GM12878 (cell line): ENCODE data around the gene CPLX4. TPM values are rescaled to one million over a fixed set of nuclear protein-coding genes. Genes with fewer than 3 reads are reported as not detected.

Experiments used
- ATAC-seq: fragments of 200-7000 bp; cut with Tn5 transposase; 3 replicates; pipeline ENCODE4 v1.9.1; 2020; ENCODE audit warnings: mild to moderate bottlenecking, moderate library complexity
- BruUV-seq: library from RNA; stranded (reverse); fragments of 400-500 nt; replicated peaks from 2 replicates; lab custom pipeline; 2021; lab: Mats Ljungman, UMichigan
- CTCF ChIA-PET: fragments of 300-600 bp; sonication (Branson Sonifier 250); formaldehyde crosslinking; extraction: SDS; loops from one replicate; lab custom pipeline; 2021; ENCODE audit warnings: inconsistent platforms; lab: Yijun Ruan, JAX
- POLR2A ChIA-PET: fragments of 350-600 bp; formaldehyde crosslinking; extraction: SDS; loops from one replicate; lab custom pipeline; 2021; ENCODE audit warnings: inconsistent platforms; lab: Charles Lee
- RAD21 ChIA-PET: fragments of 300-600 bp; sonication (Branson Sonifier 250); formaldehyde crosslinking; loops from one replicate; lab custom pipeline; 2023; ENCODE audit warnings: antibody characterized with exemption; ENCODE audit not compliant: unreplicated experiment; lab: Charles Lee
- SMC1A ChIA-PET: fragments of 300-600 bp; sonication (Branson Sonifier 250); formaldehyde crosslinking; loops from one replicate; lab custom pipeline; 2023; ENCODE audit not compliant: unreplicated experiment, uncharacterized antibody; lab: Charles Lee
- DNase-seq: peaks from one replicate; pipeline ENCODE4 v3.0.0-alpha.2; 2011; ENCODE audit warnings: low read depth, low spot score
- FAIRE-seq: peaks from 3 replicates; lab custom pipeline; 2011; peaks lifted over from hg19 to GRCh38; lab: Jason Lieb, UNC
- H2AFZ ChIP-seq: 2 replicates; pipeline ENCODE4 v1.6.0; 2011; ENCODE audit warnings: low read depth, low read length, control low read depth; ENCODE audit not compliant: control insufficient read depth
- H3K27ac ChIP-seq: 2 replicates; pipeline ENCODE4 v1.5.1; 2011; ENCODE audit warnings: control low read depth; ENCODE audit not compliant: control insufficient read depth, insufficient read depth
- H3K27me3 ChIP-seq, 2 experiments: replicated peaks in 1 of 2; 2 replicates each; pipeline versions ENCODE4 v1.6.0 to v1.6.1; 2011; ENCODE audit warnings: low read length in 1 of 2; ENCODE audit not compliant: control insufficient read depth in 2 of 2, insufficient read depth in 2 of 2
- H3K36me3 ChIP-seq, 2 experiments: 2 replicates each; pipeline ENCODE4 v1.5.1; 2011; ENCODE audit warnings: low read length in 1 of 2; ENCODE audit not compliant: control insufficient read depth in 2 of 2, insufficient read depth in 2 of 2
- H3K4me1 ChIP-seq: 2 replicates; pipeline ENCODE4 v1.6.1; 2011; ENCODE audit warnings: mild to moderate bottlenecking, low read length, moderate library complexity, mixed read lengths; ENCODE audit not compliant: control insufficient read depth, insufficient read depth
- H3K4me2 ChIP-seq: 2 replicates; pipeline ENCODE4 v1.6.0; 2011; ENCODE audit warnings: control low read depth; ENCODE audit not compliant: control insufficient read depth, insufficient read depth
- H3K4me3 ChIP-seq: fragments of 200-600 bp; sonication (generic); 2 replicates; pipeline ENCODE4 v1.5.1; 2016
- H3K79me2 ChIP-seq: 2 replicates; pipeline ENCODE4 v1.6.0; 2011; ENCODE audit warnings: low read length; ENCODE audit not compliant: control insufficient read depth, insufficient read depth
- H3K9ac ChIP-seq: 2 replicates; pipeline ENCODE4 v1.8.0; 2011; ENCODE audit warnings: low read length, control low read depth, mixed read lengths; ENCODE audit not compliant: control insufficient read depth, insufficient read depth
- H3K9me3 ChIP-seq: replicated peaks from 3 replicates; pipeline ENCODE4 v1.5.1; 2011; ENCODE audit warnings: mild to moderate bottlenecking, low read length; ENCODE audit not compliant: control insufficient read depth, insufficient read depth
- H4K20me1 ChIP-seq: 2 replicates; pipeline ENCODE4 v1.6.0; 2011; ENCODE audit not compliant: control insufficient read depth, insufficient read depth
- BCLAF1 ChIP-seq: fragments of 450-650 bp; IDR thresholded peaks from 2 replicates; pipeline ENCODE4 v1.6.1; 2017; ENCODE audit warnings: antibody characterized with exemption, mild to moderate bottlenecking, moderate library complexity
- EZH2 ChIP-seq: IDR thresholded peaks from 2 replicates; pipeline ENCODE4 v1.6.1; 2012; ENCODE audit warnings: low read depth, mild to moderate bottlenecking, control low read depth, inconsistent platforms, low read length, borderline replicate concordance; ENCODE audit not compliant: control insufficient read depth
- FOXK2 ChIP-seq: fragments of 450-650 bp; IDR thresholded peaks from 2 replicates; pipeline ENCODE4 v1.6.1; 2017; ENCODE audit warnings: mild to moderate bottlenecking, moderate library complexity
- JUND ChIP-seq: IDR thresholded peaks from 2 replicates; pipeline ENCODE4 v1.6.1; 2012; ENCODE audit warnings: low read depth, mild to moderate bottlenecking, low read length, improper control_type of control experiment, moderate library complexity
- MEF2A ChIP-seq: IDR thresholded peaks from 2 replicates; pipeline ENCODE4 v1.6.1; 2011; ENCODE audit warnings: low read depth, mild to moderate bottlenecking, low read length, moderate library complexity; ENCODE audit not compliant: insufficient read depth
- NFXL1 ChIP-seq: fragments of 450-650 bp; IDR thresholded peaks from 2 replicates; pipeline ENCODE4 v1.6.1; 2017; ENCODE audit warnings: antibody characterized with exemption, mild to moderate bottlenecking, borderline replicate concordance
- NR2F1 ChIP-seq: fragments of 450-650 bp; conservative IDR thresholded peaks from 2 replicates; pipeline ENCODE4 v1.6.1; 2017; ENCODE audit warnings: mild to moderate bottlenecking
- NRF1 ChIP-seq: conservative IDR thresholded peaks from 2 replicates; pipeline ENCODE4 v1.6.1; 2011; ENCODE audit warnings: mild to moderate bottlenecking, low read depth, low read length, improper control_type of control experiment
- POLR2A ChIP-seq: IDR thresholded peaks from 2 replicates; pipeline ENCODE4 v1.6.1; 2011; ENCODE audit warnings: low read depth, mild to moderate bottlenecking, low read length
- POLR2AphosphoS2 ChIP-seq: IDR thresholded peaks from 2 replicates; pipeline ENCODE4 v1.6.1; 2011; ENCODE audit warnings: low read depth, mild to moderate bottlenecking, low read length, improper control_type of control experiment, moderate library complexity
- RAD21 ChIP-seq: IDR thresholded peaks from 2 replicates; pipeline ENCODE4 v1.6.1; 2011; ENCODE audit warnings: mild to moderate bottlenecking, low read depth, low read length, moderate library complexity; ENCODE audit not compliant: insufficient read depth
- SUZ12 ChIP-seq: fragments of 200-600 bp; sonication (generic); IDR thresholded peaks from one replicate; pipeline ENCODE4 v1.6.1; 2018; ENCODE audit warnings: antibody characterized with exemption, mild to moderate bottlenecking; ENCODE audit not compliant: unreplicated experiment
- TCF12 ChIP-seq: IDR thresholded peaks from 2 replicates; pipeline ENCODE4 v1.6.1; 2011; ENCODE audit warnings: low read depth, mild to moderate bottlenecking, low read length
- ZNF384 ChIP-seq: IDR thresholded peaks from 2 replicates; pipeline ENCODE4 v1.6.1; 2012; ENCODE audit warnings: low read depth, mild to moderate bottlenecking, low read length, improper control_type of control experiment, borderline replicate concordance
- ZNF622 ChIP-seq: fragments of 450-650 bp; IDR thresholded peaks from 2 replicates; pipeline ENCODE4 v1.6.1; 2017; ENCODE audit warnings: mild to moderate bottlenecking, inconsistent platforms
- WGBS: methylation state at CpG from one replicate; pipeline ENCODE4 v1.1.6; 2016; ENCODE audit warnings: low lambda C conversion rate; ENCODE audit not compliant: insufficient replicate concordance, insufficient coverage; ENCODE audit errors: missing lambda C conversion rate; 5-methylcytosine and 5-hydroxymethylcytosine counted together
- in situ Hi-C: fragments of 300-500 bp; cut with MboI; formaldehyde crosslinking; loops from 9 replicates; pipeline ENCODE4 v1.14.3; 2018; ENCODE audit warnings: mixed read lengths
- intact Hi-C: fragments of 100-400 bp; cut with micrococcal nuclease; formaldehyde crosslinking; loops from one replicate; pipeline ENCODE4 v1.14.2; 2022; ENCODE audit not compliant: unreplicated experiment
- polyA plus RNA-seq, 11 experiments: library from polyadenylated mRNA; depleted of rRNA in 4 of 11; unstranded in 6 of 11; stranded (reverse) in 5 of 11; fragments of >200 nt; fragmentation: Nextera tagmentation in 4 of 11; fragmentation: Illumina TruSeq in 1 of 11; extraction: Ambion mirVana in 4 of 11; extraction: Trizol in 1 of 11; gene quantifications; 1 replicate in 1 of 11; 2 replicates in 10 of 11; pipeline versions ENCODE4 v1.2.1 to v1.2.3, GENCODE V29; 2011 to 2016; ENCODE audit warnings: inconsistent platforms in 2 of 11, missing spikeins in 2 of 11, low read depth in 1 of 11
- total RNA-seq, 4 experiments: library from RNA; depleted of rRNA in 3 of 4; stranded (reverse); fragments of >200 nt in 3 of 4; fragmentation: Illumina TruSeq in 1 of 4; extraction: Trizol in 1 of 4; gene quantifications; 2 replicates each; pipeline versions ENCODE4 v1.2.1 to v1.2.3, GENCODE V29; 2013 to 2021
- TF ChIP-seq, protein P1 (sequence below): fragments of 450-650 bp; IDR thresholded peaks from 2 replicates; pipeline ENCODE4 v1.6.1; 2016; ENCODE audit warnings: mild to moderate bottlenecking
- TF ChIP-seq, protein P2 (sequence below): fragments of 450-650 bp; IDR thresholded peaks from 2 replicates; pipeline ENCODE4 v1.6.1; 2017; ENCODE audit warnings: low read depth, mild to moderate bottlenecking, moderate library complexity

Gene CPLX4
- total and polyA plus RNA-seq, 10 of the 15 experiments (the other 5 are each of a cell fraction or from before 2014, with no cell fraction given), result not detected

GRCh38 chr18:59274533-59274928 is 43.9 kb downstream of the CPLX4 start (continued):
- TF ChIP-seq BCLAF1, result no peak
- no peak for TF ChIP-seq NRF1
- no peak for TF ChIP-seq NR2F1
- no peak for TF ChIP-seq EZH2
- no peak for TF ChIP-seq MEF2A
- TF ChIP-seq NFXL1, result no peak

- ChIA-PET RAD21 (no interaction called here), CTCF (no interaction called here), SMC1A (no interaction called here), POLR2A (no interaction called here)
- no peak for FAIRE-seq
- H3K9ac ChIP-seq, result no peak overlapping the region
- H3K4me3 ChIP-seq, result no peak overlapping the region
- BruUV-seq, result no TSS peak
- no peaks in the 10 kb centered on the region for H3K79me2 ChIP-seq
- intact Hi-C loops, result no loop called here
- H3K36me3 ChIP-seq, result no peaks in the 10 kb centered on the region
- no peak for ATAC-seq
- peaks cover 21 to 40% of the 10 kb centered on the region in 2 experiments for H3K27me3 ChIP-seq
- H3K4me1 ChIP-seq, result no peaks in the 10 kb centered on the region
- DNase-seq, result no peak
- no peak overlapping the region for H3K27ac ChIP-seq
- no peak overlapping the region for H2AFZ ChIP-seq
- in situ Hi-C loops, result no loop called here
- 43% methylated on average over 47 of the region's 48 CpGs for WGBS
- no peaks in the 10 kb centered on the region for H4K20me1 ChIP-seq
- H3K9me3 ChIP-seq, result no peaks in the 10 kb centered on the region; the same call in 2 of the 3 replicates
- H3K4me2 ChIP-seq, result no peak overlapping the region
- TF ChIP-seq POLR2A (no peak), POLR2AphosphoS2 (no peak), RAD21 (no peak), ZNF384 (no peak), FOXK2 (no peak), ZNF622 (no peak), JUND (no peak), TCF12 (no peak), SUZ12 (no peak)
- TF ChIP-seq, protein P1, sequence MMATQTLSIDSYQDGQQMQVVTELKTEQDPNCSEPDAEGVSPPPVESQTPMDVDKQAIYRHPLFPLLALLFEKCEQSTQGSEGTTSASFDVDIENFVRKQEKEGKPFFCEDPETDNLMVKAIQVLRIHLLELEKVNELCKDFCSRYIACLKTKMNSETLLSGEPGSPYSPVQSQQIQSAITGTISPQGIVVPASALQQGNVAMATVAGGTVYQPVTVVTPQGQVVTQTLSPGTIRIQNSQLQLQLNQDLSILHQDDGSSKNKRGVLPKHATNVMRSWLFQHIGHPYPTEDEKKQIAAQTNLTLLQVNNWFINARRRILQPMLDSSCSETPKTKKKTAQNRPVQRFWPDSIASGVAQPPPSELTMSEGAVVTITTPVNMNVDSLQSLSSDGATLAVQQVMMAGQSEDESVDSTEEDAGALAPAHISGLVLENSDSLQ, result no peak
- TF ChIP-seq, protein P2, sequence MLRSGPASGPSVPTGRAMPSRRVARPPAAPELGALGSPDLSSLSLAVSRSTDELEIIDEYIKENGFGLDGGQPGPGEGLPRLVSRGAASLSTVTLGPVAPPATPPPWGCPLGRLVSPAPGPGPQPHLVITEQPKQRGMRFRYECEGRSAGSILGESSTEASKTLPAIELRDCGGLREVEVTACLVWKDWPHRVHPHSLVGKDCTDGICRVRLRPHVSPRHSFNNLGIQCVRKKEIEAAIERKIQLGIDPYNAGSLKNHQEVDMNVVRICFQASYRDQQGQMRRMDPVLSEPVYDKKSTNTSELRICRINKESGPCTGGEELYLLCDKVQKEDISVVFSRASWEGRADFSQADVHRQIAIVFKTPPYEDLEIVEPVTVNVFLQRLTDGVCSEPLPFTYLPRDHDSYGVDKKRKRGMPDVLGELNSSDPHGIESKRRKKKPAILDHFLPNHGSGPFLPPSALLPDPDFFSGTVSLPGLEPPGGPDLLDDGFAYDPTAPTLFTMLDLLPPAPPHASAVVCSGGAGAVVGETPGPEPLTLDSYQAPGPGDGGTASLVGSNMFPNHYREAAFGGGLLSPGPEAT, result no peak
Measured at GRCh38 chr18:59273759-59274532, 44.5 kb downstream of the CPLX4 start.
